HEK293 (cell line): ENCODE results near the gene KRTAP10-4.

Source experiments
- CTCF ChIA-PET: fragments of 350-600 bp; formaldehyde crosslinking; extraction: SDS; loops from one replicate; lab custom pipeline; 2021; ENCODE audit warnings: antibody characterized with exemption; lab: Yijun Ruan, JAX
- POLR2A ChIA-PET: fragments of 300-600 bp; formaldehyde crosslinking; extraction: SDS; loops from one replicate; lab custom pipeline; 2020; ENCODE audit warnings: antibody characterized with exemption, inconsistent platforms; lab: Yijun Ruan, JAX
- H3K27ac ChIP-seq: fragments of 200-500 bp; sonication (Bioruptor generic); 2 replicates; pipeline ENCODE4 v1.5.1; 2014; ENCODE audit warnings: low read depth, low read length, control low read depth, inconsistent platforms; ENCODE audit errors: extremely low read depth
- H3K36me3 ChIP-seq, 2 experiments: fragments of 200-500 bp in 1 of 2; sonication (Bioruptor generic) in 1 of 2; 1 replicate in 1 of 2; 2 replicates in 1 of 2; pipeline ENCODE4 v1.5.1; 2014 to 2017; ENCODE audit warnings: inconsistent platforms in 2 of 2, low read length in 2 of 2; ENCODE audit not compliant: control insufficient read depth in 2 of 2, insufficient read depth in 1 of 2
- H3K4me1 ChIP-seq: fragments of 200-500 bp; sonication (Bioruptor generic); 2 replicates; pipeline ENCODE4 v1.5.1; 2014; ENCODE audit warnings: mild to moderate bottlenecking, low read length, inconsistent platforms; ENCODE audit not compliant: control insufficient read depth, insufficient read depth
- H3K4me3 ChIP-seq: 2 replicates; pipeline ENCODE4 v1.5.1; 2011; ENCODE audit warnings: low read depth, mild to moderate bottlenecking, control low read depth, low read length, moderate library complexity
- H3K9me3 ChIP-seq: fragments of 200-500 bp; sonication (Bioruptor generic); 2 replicates; pipeline ENCODE4 v1.5.1; 2014; ENCODE audit warnings: low read depth, low read length, inconsistent platforms; ENCODE audit not compliant: control insufficient read depth, insufficient read depth
- BCL11B ChIP-seq: fragments of 450-650 bp; formaldehyde crosslinking; IDR thresholded peaks from 2 replicates; pipeline ENCODE4 v1.5.1; 2016; ENCODE audit warnings: low read depth, missing biosample characterization, missing genetic modification characterization
- FEZF1 ChIP-seq: fragments of 450-650 bp; formaldehyde crosslinking; IDR thresholded peaks from 2 replicates; pipeline ENCODE4 v1.5.1; 2016; ENCODE audit warnings: missing biosample characterization, missing genetic modification characterization
- IKZF3 ChIP-seq: fragments of 450-650 bp; IDR thresholded peaks from 2 replicates; pipeline ENCODE4 v1.5.0; 2018; ENCODE audit warnings: missing biosample characterization, mild to moderate bottlenecking, missing genetic modification characterization, moderate library complexity
- KLF16 ChIP-seq: fragments of 450-650 bp; formaldehyde crosslinking; IDR thresholded peaks from 2 replicates; pipeline ENCODE4 v1.5.1; 2017; ENCODE audit warnings: missing biosample characterization, missing genetic modification characterization
- PBX3 ChIP-seq: sonication (generic); formaldehyde crosslinking; IDR thresholded peaks from 2 replicates; pipeline ENCODE4 v1.8.1; 2022; ENCODE audit warnings: mild to moderate bottlenecking, moderate library complexity, missing genetic modification reagents
- REPIN1 ChIP-seq: fragments of 450-650 bp; formaldehyde crosslinking; IDR thresholded peaks from 2 replicates; pipeline ENCODE4 v1.5.1; 2017; ENCODE audit warnings: missing biosample characterization, missing genetic modification characterization, low read depth
- TCF7L2 ChIP-seq: IDR thresholded peaks from 2 replicates; pipeline ENCODE4 v1.6.1; 2011; ENCODE audit warnings: low read depth, mild to moderate bottlenecking, inconsistent platforms, low read length, moderate library complexity, borderline replicate concordance
- ZBTB17 ChIP-seq: fragments of 450-650 bp; formaldehyde crosslinking; IDR thresholded peaks from 2 replicates; pipeline ENCODE4 v1.5.1; 2016; ENCODE audit warnings: missing biosample characterization, missing genetic modification characterization
- ZBTB44 ChIP-seq: fragments of 450-650 bp; IDR thresholded peaks from 2 replicates; pipeline ENCODE4 v1.5.1; 2018; ENCODE audit warnings: missing biosample characterization, mild to moderate bottlenecking, missing genetic modification characterization
- ZNF155 ChIP-seq: fragments of 450-650 bp; formaldehyde crosslinking; IDR thresholded peaks from 2 replicates; pipeline ENCODE4 v1.5.1; 2016; ENCODE audit warnings: missing biosample characterization, missing genetic modification characterization
- ZNF223 ChIP-seq: fragments of 450-650 bp; formaldehyde crosslinking; IDR thresholded peaks from 2 replicates; pipeline ENCODE4 v1.5.1; 2016; ENCODE audit warnings: missing biosample characterization, missing genetic modification characterization
- ZNF239 ChIP-seq: fragments of 450-650 bp; formaldehyde crosslinking; IDR thresholded peaks from 2 replicates; pipeline ENCODE4 v1.5.1; 2016; ENCODE audit warnings: missing biosample characterization, missing genetic modification characterization
- ZNF274 ChIP-seq, 2 experiments: fragments of 200-500 bp in 1 of 2; fragments of 450-650 bp in 1 of 2; sonication (Bioruptor generic) in 1 of 2; formaldehyde crosslinking in 1 of 2; IDR thresholded peaks; 2 replicates each; pipeline versions ENCODE4 v1.5.1 to v1.6.1; 2014 to 2016; ENCODE audit warnings: borderline replicate concordance in 1 of 2, inconsistent platforms in 1 of 2, low read length in 1 of 2, missing biosample characterization in 1 of 2, missing genetic modification characterization in 1 of 2
- ZNF362 ChIP-seq: fragments of 450-650 bp; formaldehyde crosslinking; IDR thresholded peaks from 2 replicates; pipeline ENCODE4 v1.5.1; 2016; ENCODE audit warnings: missing biosample characterization, missing genetic modification characterization
- ZNF366 ChIP-seq: fragments of 450-650 bp; formaldehyde crosslinking; conservative IDR thresholded peaks from 2 replicates; pipeline ENCODE4 v1.5.1; 2016; ENCODE audit warnings: missing biosample characterization, missing genetic modification characterization
- ZNF423 ChIP-seq: fragments of 450-650 bp; formaldehyde crosslinking; IDR thresholded peaks from 2 replicates; pipeline ENCODE4 v1.5.1; 2016; ENCODE audit warnings: missing biosample characterization, missing genetic modification characterization
- ZNF433 ChIP-seq: fragments of 450-650 bp; formaldehyde crosslinking; IDR thresholded peaks from 2 replicates; pipeline ENCODE4 v1.5.1; 2016; ENCODE audit warnings: missing biosample characterization, missing genetic modification characterization, low read depth
- ZNF473 ChIP-seq: fragments of 450-650 bp; formaldehyde crosslinking; IDR thresholded peaks from 2 replicates; pipeline ENCODE4 v1.5.1; 2017; ENCODE audit warnings: missing biosample characterization, missing genetic modification characterization
- ZNF48 ChIP-seq: fragments of 450-650 bp; formaldehyde crosslinking; IDR thresholded peaks from 2 replicates; pipeline ENCODE4 v1.5.1; 2016; ENCODE audit warnings: missing biosample characterization, missing genetic modification characterization
- ZNF555 ChIP-seq: fragments of 450-650 bp; formaldehyde crosslinking; conservative IDR thresholded peaks from 2 replicates; pipeline ENCODE4 v1.5.1; 2017; ENCODE audit warnings: missing biosample characterization, mild to moderate bottlenecking, missing genetic modification characterization, inconsistent platforms
- ZNF707 ChIP-seq: fragments of 450-650 bp; formaldehyde crosslinking; IDR thresholded peaks from 2 replicates; pipeline ENCODE4 v1.5.1; 2016; ENCODE audit warnings: missing biosample characterization, missing genetic modification characterization
- ZNF791 ChIP-seq: fragments of 450-650 bp; formaldehyde crosslinking; IDR thresholded peaks from 2 replicates; pipeline ENCODE4 v1.5.1; 2016; ENCODE audit warnings: missing biosample characterization, missing genetic modification characterization
- ZSCAN16 ChIP-seq: fragments of 450-650 bp; formaldehyde crosslinking; IDR thresholded peaks from 2 replicates; pipeline ENCODE4 v1.5.1; 2016; ENCODE audit warnings: missing biosample characterization, missing genetic modification characterization
- TF ChIP-seq, protein P1 (sequence below): fragments of 450-650 bp; formaldehyde crosslinking; IDR thresholded peaks from 2 replicates; pipeline ENCODE4 v1.5.1; 2016; ENCODE audit warnings: missing biosample characterization, missing genetic modification characterization
- TF ChIP-seq, protein P2 (sequence below): fragments of 450-650 bp; formaldehyde crosslinking; IDR thresholded peaks from 2 replicates; pipeline ENCODE4 v1.5.1; 2017; ENCODE audit warnings: missing biosample characterization, missing genetic modification characterization

The KRTAP10-4 gene

DNA sequence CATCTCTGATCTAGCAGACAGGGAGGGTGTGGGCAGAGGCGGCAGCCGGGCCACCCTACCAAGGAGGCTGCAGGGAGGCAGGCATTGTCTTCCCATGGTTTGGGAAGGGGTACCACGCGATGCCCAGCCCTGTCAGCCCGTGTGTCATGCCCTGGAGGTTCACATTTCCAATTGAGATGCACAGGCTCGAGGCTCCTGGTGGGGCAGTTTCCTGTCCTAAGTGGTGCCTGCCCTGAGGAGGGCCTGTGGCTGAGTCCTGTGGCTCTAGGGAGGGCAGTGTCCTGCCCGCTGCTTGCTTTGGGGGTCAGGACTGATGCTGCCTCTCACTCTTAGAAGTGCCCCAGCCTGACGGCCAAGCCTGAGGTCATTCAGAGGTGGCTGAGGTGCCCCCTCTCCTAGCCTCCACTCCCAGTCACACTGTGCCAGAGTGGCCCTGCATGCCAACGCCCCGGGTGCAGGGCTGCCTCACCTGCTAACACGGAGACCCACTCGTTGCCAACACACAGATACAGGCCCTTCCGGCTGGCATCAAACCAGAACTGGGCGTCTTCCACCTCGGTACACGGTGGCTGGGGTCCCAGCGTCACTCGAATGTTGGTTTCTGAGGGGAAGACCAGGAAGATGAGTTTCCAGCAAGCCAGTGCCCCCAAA is 45.4 kb upstream of the KRTAP10-4 start:
- Histone ChIP-seq H3K4me1 (no peaks in the 10 kb centered on the region), H3K9me3 (no peaks in the 10 kb centered on the region), H3K27ac (no peak overlapping the region), H3K36me3 (no peaks in the 10 kb centered on the region), H3K4me3 (no peak overlapping the region)
- TF ChIP-seq ZSCAN16 (tag by site-specific recombination) (no peak), ZNF155 (tag by site-specific recombination) (no peak), ZNF555 (tag by site-specific recombination) (no peak), ZNF362 (tag by site-specific recombination) (no peak), TCF7L2 (no peak), ZNF366 (tag by site-specific recombination) (no peak), ZNF274 (IDR thresholded peaks at IDR 0.05; ENCODE audit: low read length) (no peak), ZNF274 (tag by site-specific recombination; IDR thresholded peaks at IDR 0.05; ENCODE audit: borderline replicate concordance) (no peak), BCL11B (tag by site-specific recombination) (no peak), ZNF707 (no peak), ZBTB44 (tag by site-specific recombination) (no peak), KLF16 (no peak), ZNF239 (tag by site-specific recombination) (no peak), ZNF473 (tag by site-specific recombination) (no peak), FEZF1 (no peak), ZNF433 (tag by site-specific recombination) (no peak), ZNF48 (no peak), ZNF791 (no peak), IKZF3 (no peak)
- TF ChIP-seq, protein P1, sequence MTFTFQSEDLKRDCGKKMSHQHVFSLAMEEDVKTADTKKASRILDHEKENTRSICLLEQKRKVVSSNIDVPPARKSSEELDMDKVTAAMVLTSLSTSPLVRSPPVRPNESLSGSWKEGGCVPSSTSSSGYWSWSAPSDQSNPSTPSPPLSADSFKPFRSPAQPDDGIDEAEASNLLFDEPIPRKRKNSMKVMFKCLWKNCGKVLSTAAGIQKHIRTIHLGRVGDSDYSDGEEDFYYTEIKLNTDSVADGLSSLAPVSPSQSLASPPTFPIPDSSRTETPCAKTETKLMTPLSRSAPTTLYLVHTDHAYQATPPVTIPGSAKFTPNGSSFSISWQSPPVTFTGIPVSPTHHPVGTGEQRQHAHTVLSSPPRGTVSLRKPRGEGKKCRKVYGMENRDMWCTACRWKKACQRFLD (tag by site-specific recombination): no peak
- TF ChIP-seq, protein P2, sequence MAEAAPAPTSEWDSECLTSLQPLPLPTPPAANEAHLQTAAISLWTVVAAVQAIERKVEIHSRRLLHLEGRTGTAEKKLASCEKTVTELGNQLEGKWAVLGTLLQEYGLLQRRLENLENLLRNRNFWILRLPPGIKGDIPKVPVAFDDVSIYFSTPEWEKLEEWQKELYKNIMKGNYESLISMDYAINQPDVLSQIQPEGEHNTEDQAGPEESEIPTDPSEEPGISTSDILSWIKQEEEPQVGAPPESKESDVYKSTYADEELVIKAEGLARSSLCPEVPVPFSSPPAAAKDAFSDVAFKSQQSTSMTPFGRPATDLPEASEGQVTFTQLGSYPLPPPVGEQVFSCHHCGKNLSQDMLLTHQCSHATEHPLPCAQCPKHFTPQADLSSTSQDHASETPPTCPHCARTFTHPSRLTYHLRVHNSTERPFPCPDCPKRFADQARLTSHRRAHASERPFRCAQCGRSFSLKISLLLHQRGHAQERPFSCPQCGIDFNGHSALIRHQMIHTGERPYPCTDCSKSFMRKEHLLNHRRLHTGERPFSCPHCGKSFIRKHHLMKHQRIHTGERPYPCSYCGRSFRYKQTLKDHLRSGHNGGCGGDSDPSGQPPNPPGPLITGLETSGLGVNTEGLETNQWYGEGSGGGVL (tag by site-specific recombination): no peak
- ChIA-PET CTCF (no interaction called here), POLR2A (no interaction called here)

DNA sequence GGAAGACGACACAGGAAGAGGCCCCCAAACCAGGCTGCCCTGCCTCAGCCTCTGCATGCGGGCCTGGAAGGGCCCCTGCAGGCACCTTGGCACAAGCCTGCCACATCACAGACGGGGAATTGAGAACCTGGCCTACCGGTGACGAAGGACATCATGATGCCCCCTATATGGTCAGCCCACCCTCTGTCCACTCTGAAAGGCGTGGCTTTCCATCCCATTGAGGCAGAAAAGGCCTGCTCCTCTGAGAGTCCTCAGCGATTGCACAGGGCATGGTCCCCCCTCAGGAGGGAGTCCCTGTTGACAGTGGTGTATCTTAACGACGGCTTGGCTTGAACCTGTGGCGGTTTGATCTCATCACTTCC is 44.9 kb upstream of the KRTAP10-4 start:
- no peak overlapping the region for H3K4me3 ChIP-seq
- no peaks in the 10 kb centered on the region for H3K9me3 ChIP-seq
- ChIA-PET POLR2A (no interaction called here), CTCF (no interaction called here)
- H3K36me3 ChIP-seq: no peaks in the 10 kb centered on the region
- H3K27ac ChIP-seq: no peak overlapping the region
- no peak for TF ChIP-seq REPIN1 (tag by site-specific recombination)
- TF ChIP-seq ZNF223: no peak
- TF ChIP-seq ZBTB17 (tag by site-specific recombination): no peak
- no peak for TF ChIP-seq ZNF423
- no peak for TF ChIP-seq ZNF555 (tag by site-specific recombination)
- no peak for TF ChIP-seq PBX3 (CRISPR knock-in tag)
- no peaks in the 10 kb centered on the region for H3K4me1 ChIP-seq
